Endodermal cell (in vitro differentiated cells): ENCODE results near the gene LIMS2. TPM values are rescaled to one million over a fixed set of nuclear protein-coding genes. Genes with fewer than 3 reads are reported as not detected.

Experiments
- DNase-seq: peaks from one replicate; pipeline ENCODE4 v3.0.0-alpha.2; 2017
- H3K27ac ChIP-seq: 2 replicates; pipeline ENCODE4 v1.5.1; 2013; ENCODE audit warnings: mild to moderate bottlenecking, low read depth, low read length, moderate library complexity
- H3K27me3 ChIP-seq: 2 replicates; pipeline ENCODE4 v1.6.1; 2013; ENCODE audit warnings: mild to moderate bottlenecking, low read length, moderate library complexity; ENCODE audit not compliant: insufficient read depth, control insufficient read depth, poor library complexity, severe bottlenecking
- H3K36me3 ChIP-seq: 2 replicates; pipeline ENCODE4 v1.7.0; 2013; ENCODE audit warnings: mild to moderate bottlenecking, low read length, moderate library complexity; ENCODE audit not compliant: control insufficient read depth, insufficient read depth
- H3K4me1 ChIP-seq: one replicate; pipeline ENCODE4 v1.7.0; 2013; ENCODE audit warnings: low read length; ENCODE audit not compliant: control insufficient read depth, insufficient read depth
- H3K4me3 ChIP-seq: 2 replicates; pipeline ENCODE4 v1.5.1; 2013; ENCODE audit warnings: mild to moderate bottlenecking, low read length, moderate library complexity
- H3K9ac ChIP-seq: 2 replicates; pipeline ENCODE4 v1.6.1; 2013; ENCODE audit warnings: mild to moderate bottlenecking, low read length, moderate library complexity; ENCODE audit not compliant: poor library complexity, severe bottlenecking; ENCODE audit errors: extremely low read depth
- H3K9me3 ChIP-seq: 2 replicates; pipeline ENCODE4 v1.6.1; 2013; ENCODE audit warnings: mild to moderate bottlenecking, low read length, moderate library complexity; ENCODE audit not compliant: control insufficient read depth
- H3K27ac Mint-ChIP-seq: 2 replicates; pipeline ENCODE4 v1.8.0; 2020; ENCODE audit warnings: mixed read lengths
- H3K27me3 Mint-ChIP-seq: 2 replicates; pipeline ENCODE4 v1.8.0; 2021; ENCODE audit warnings: mild to moderate bottlenecking, mixed read lengths; ENCODE audit not compliant: insufficient read depth
- H3K36me3 Mint-ChIP-seq: 2 replicates; pipeline ENCODE4 v1.8.0; 2020; ENCODE audit warnings: low read depth, mixed read lengths
- H3K4me1 Mint-ChIP-seq: 2 replicates; pipeline ENCODE4 v1.8.0; 2020; ENCODE audit warnings: mixed read lengths
- H3K4me3 Mint-ChIP-seq: 2 replicates; pipeline ENCODE4 v1.8.0; 2020; ENCODE audit warnings: mild to moderate bottlenecking, moderate library complexity, mixed read lengths
- H3K9me3 Mint-ChIP-seq: 2 replicates; pipeline ENCODE4 v1.8.0; 2020; ENCODE audit warnings: mild to moderate bottlenecking, mixed read lengths
- CTCF ChIP-seq: fragments of 200-600 bp; sonication (generic); conservative IDR thresholded peaks from 2 replicates; pipeline ENCODE4 v1.5.0; 2021; ENCODE audit warnings: antibody characterized with exemption, mild to moderate bottlenecking
- WGBS, 2 experiments: methylation state at CpG; one replicate each; pipeline versions ENCODE4 v1.1.5 to v1.1.7; 2013; ENCODE audit warnings: missing lambda C conversion rate in 2 of 2, mixed read lengths in 1 of 2; ENCODE audit not compliant: insufficient coverage in 1 of 2, insufficient read length in 1 of 2; 5-methylcytosine and 5-hydroxymethylcytosine counted together
- total RNA-seq, 2 donors: library from RNA; stranded (reverse); fragmentation: NEBNext Ultra II Directional in 1 of 2; extraction: Animal tissue kit (Norgen Biotek cat#: 25700) in 1 of 2; gene quantifications; 2 replicates in 1 of 2; 3 replicates in 1 of 2; pipeline ENCODE4 v1.2.1, GENCODE V29; 2021

The LIMS2 gene
- total RNA-seq, 2 donors from 2014 or later, result 3.9 to 9.8 TPM

DNA sequence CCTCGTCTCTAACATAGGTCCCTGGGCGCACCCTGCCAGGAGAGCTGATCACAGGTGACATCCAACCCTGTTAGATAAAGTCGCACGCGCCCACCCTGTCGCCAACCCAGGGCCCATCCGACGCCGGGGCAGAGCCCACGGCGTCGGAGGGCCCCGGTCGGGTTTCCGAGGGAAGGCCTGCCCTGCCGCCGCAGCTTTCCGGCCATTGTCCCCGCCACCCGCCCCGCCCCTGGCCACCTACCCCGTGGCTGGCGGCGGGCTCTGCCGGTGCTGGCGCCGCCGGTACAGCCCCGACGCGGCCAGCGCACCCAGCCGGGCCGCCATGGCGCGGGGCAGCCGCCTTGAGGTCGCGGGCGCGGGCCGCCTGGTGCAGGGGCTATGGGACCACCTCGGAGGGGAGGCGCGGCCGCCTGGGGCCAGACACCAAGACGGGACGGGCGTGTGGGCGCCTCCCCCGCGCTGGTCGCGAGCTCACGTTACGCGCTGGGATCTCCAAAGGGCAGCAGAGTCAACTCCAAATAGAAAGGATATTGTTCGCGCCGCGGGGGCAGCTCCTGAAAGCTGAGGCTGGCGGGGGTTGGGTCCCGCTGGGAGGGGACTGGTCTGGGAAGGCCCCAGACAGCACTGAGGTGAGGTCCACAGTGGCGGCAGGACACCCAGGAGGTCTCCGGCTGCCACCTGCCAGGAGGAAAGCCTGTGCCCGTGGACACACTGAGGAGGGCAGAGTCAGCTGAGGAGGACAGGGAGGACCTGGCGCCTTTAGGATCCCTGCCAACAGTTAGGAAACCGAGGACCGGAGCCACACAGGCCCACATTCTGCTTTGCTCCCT is 11.1 kb downstream of the LIMS2 start:
- DNase-seq, result peak; percentile 77
- H3K36me3 Mint-ChIP-seq, result peaks cover 4% of the 10 kb centered on the region
- TF ChIP-seq CTCF, result no peak
- Histone ChIP-seq H3K36me3 (peaks cover 5% of the 10 kb centered on the region), H3K9me3 (peaks cover 6% of the 10 kb centered on the region), H3K27me3 (peaks cover 17% of the 10 kb centered on the region), H3K27ac (no peak overlapping the region), H3K9ac (no peak overlapping the region), H3K4me1 (peaks cover 6% of the 10 kb centered on the region), H3K4me3 (no peak overlapping the region)
- H3K9me3 Mint-ChIP-seq, result peaks cover 4% of the 10 kb centered on the region
- no peak overlapping the region for H3K27ac Mint-ChIP-seq
- peaks cover 20% of the 10 kb centered on the region for H3K4me1 Mint-ChIP-seq
- peak overlapping the region; percentile 51 for H3K4me3 Mint-ChIP-seq
- WGBS, 2 experiments, result 35 to 36% methylated on average over 25 to 69 of the region's 69 CpGs
- peaks cover 41% of the 10 kb centered on the region for H3K27me3 Mint-ChIP-seq

GRCh38 chr2:127663566-127664064 is 11.7 kb downstream of the LIMS2 start:
- TF ChIP-seq CTCF, result no peak
- Histone ChIP-seq H3K36me3 (peaks cover 5% of the 10 kb centered on the region), H3K27me3 (peaks cover 17% of the 10 kb centered on the region), H3K4me1 (peaks cover 6% of the 10 kb centered on the region), H3K27ac (no peak overlapping the region), H3K4me3 (no peak overlapping the region), H3K9me3 (peaks cover 6% of the 10 kb centered on the region), H3K9ac (no peak overlapping the region)
- peaks cover 4% of the 10 kb centered on the region for H3K9me3 Mint-ChIP-seq
- no peak overlapping the region for H3K27ac Mint-ChIP-seq
- peaks cover 37% of the 10 kb centered on the region for H3K27me3 Mint-ChIP-seq
- H3K36me3 Mint-ChIP-seq, result peaks cover 4% of the 10 kb centered on the region
- WGBS, 2 experiments, result 85 to 100% methylated on average over 1 to 6 of the region's 6 CpGs
- H3K4me1 Mint-ChIP-seq, result peaks cover 20% of the 10 kb centered on the region
- DNase-seq, result peak; percentile 47
- peak overlapping the region; percentile 51 for H3K4me3 Mint-ChIP-seq

- Histone ChIP-seq H3K4me1 (peaks cover 6% of the 10 kb centered on the region), H3K9me3 (peaks cover 6% of the 10 kb centered on the region), H3K4me3 (no peak overlapping the region), H3K36me3 (peaks cover 5% of the 10 kb centered on the region), H3K27ac (no peak overlapping the region), H3K27me3 (peaks cover 17% of the 10 kb centered on the region), H3K9ac (no peak overlapping the region)
- Mint-ChIP-seq H3K4me1 (peaks cover 20% of the 10 kb centered on the region), H3K4me3 (peak overlapping the region; percentile 51), H3K9me3 (peaks cover 4% of the 10 kb centered on the region), H3K27me3 (peaks cover 37% of the 10 kb centered on the region), H3K27ac (no peak overlapping the region), H3K36me3 (peaks cover 4% of the 10 kb centered on the region)
- peak; percentile 53 for DNase-seq
- TF ChIP-seq CTCF, result no peak
- 88 to 91% methylated on average over 9 of the region's 9 CpGs for WGBS, 2 experiments
Observed at GRCh38 chr2:127662937-127663565, 12.3 kb downstream of the LIMS2 start.
